HepG2 (cell line): ENCODE data around the gene IQGAP2. TPM values are rescaled to one million over a fixed set of nuclear protein-coding genes. Genes with fewer than 3 reads are reported as not detected.

ENCODE experiments used
- ARID5B ChIP-seq: IDR thresholded peaks from 2 replicates; pipeline ENCODE4 v1.4.0; 2020; ENCODE audit warnings: mild to moderate bottlenecking, missing genetic modification reagents
- ASH2L ChIP-seq: fragments of 300-600, 200-600 bp; sonication (generic); IDR thresholded peaks from 2 replicates; pipeline ENCODE4 v1.7.0; 2017; ENCODE audit warnings: low read depth, mild to moderate bottlenecking, moderate library complexity, mixed read lengths, low read length; ENCODE audit not compliant: insufficient read length
- BCL6 ChIP-seq: IDR thresholded peaks from 2 replicates; pipeline ENCODE4 v1.6.1; 2016; ENCODE audit warnings: missing genetic modification reagents, missing compliant biosample characterization
- DPF2 ChIP-seq: sonication (generic); formaldehyde crosslinking; IDR thresholded peaks from 2 replicates; pipeline ENCODE4 v1.4.0; 2020; ENCODE audit warnings: mild to moderate bottlenecking, low read depth, missing genetic modification reagents, borderline replicate concordance
- ELF3 ChIP-seq: IDR thresholded peaks from 2 replicates; pipeline ENCODE4 v1.6.1; 2016; ENCODE audit warnings: missing genetic modification reagents, missing compliant biosample characterization
- ETV5 ChIP-seq: IDR thresholded peaks from 2 replicates; pipeline ENCODE4 v1.6.1; 2018; ENCODE audit warnings: missing biosample characterization, missing genetic modification reagents, inconsistent platforms, borderline replicate concordance
- GATAD2A ChIP-seq: IDR thresholded peaks from 2 replicates; pipeline ENCODE4 v1.6.1; 2016
- IRF2 ChIP-seq: IDR thresholded peaks from 2 replicates; pipeline ENCODE4 v1.6.1; 2018; ENCODE audit warnings: missing genetic modification reagents, missing compliant biosample characterization
- MAF1 ChIP-seq: sonication (generic); formaldehyde crosslinking; IDR thresholded peaks from 2 replicates; pipeline ENCODE4 v1.5.0; 2020; ENCODE audit warnings: missing genetic modification reagents, borderline replicate concordance
- NFE2 ChIP-seq: sonication (generic); formaldehyde crosslinking; IDR thresholded peaks from 2 replicates; pipeline ENCODE4 v1.4.0; 2020; ENCODE audit warnings: missing genetic modification reagents
- PRPF4 ChIP-seq: fragments of 200-400 bp; formaldehyde crosslinking; IDR thresholded peaks from 2 replicates; pipeline ENCODE4 v1.6.1; 2016; ENCODE audit warnings: low read length, low read depth; ENCODE audit not compliant: poor library complexity, severe bottlenecking
- RCOR2 ChIP-seq: IDR thresholded peaks from 2 replicates; pipeline ENCODE4 v1.6.1; 2016; ENCODE audit warnings: missing biosample characterization, missing genetic modification reagents
- RXRB ChIP-seq: IDR thresholded peaks from 2 replicates; pipeline ENCODE4 v1.6.1; 2016; ENCODE audit warnings: borderline replicate concordance, missing genetic modification reagents, missing compliant biosample characterization
- SOX13 ChIP-seq, 3 experiments: fragments of 450-650 bp in 1 of 3; sonication (generic) in 1 of 3; formaldehyde crosslinking in 1 of 3; IDR thresholded peaks in 2 of 3; conservative IDR thresholded peaks in 1 of 3; 2 replicates each; pipeline versions ENCODE4 v1.5.0 to v1.6.1; 2016 to 2020; ENCODE audit warnings: antibody characterized with exemption in 1 of 3, mild to moderate bottlenecking in 1 of 3, missing compliant biosample characterization in 1 of 3, missing genetic modification reagents in 1 of 3, moderate library complexity in 1 of 3
- SOX5 ChIP-seq: IDR thresholded peaks from 2 replicates; pipeline ENCODE4 v1.6.1; 2016; ENCODE audit warnings: borderline replicate concordance
- SPEN ChIP-seq: sonication (generic); formaldehyde crosslinking; IDR thresholded peaks from 2 replicates; pipeline ENCODE4 v1.5.1; 2020; ENCODE audit warnings: low read depth, mild to moderate bottlenecking, missing genetic modification reagents
- TBX2 ChIP-seq: sonication (generic); formaldehyde crosslinking; IDR thresholded peaks from 2 replicates; pipeline ENCODE4 v1.5.0; 2020; ENCODE audit warnings: missing genetic modification reagents, mild to moderate bottlenecking, borderline replicate concordance
- THAP8 ChIP-seq: sonication (generic); formaldehyde crosslinking; IDR thresholded peaks from 2 replicates; pipeline ENCODE4 v1.5.1; 2020; ENCODE audit warnings: missing genetic modification reagents, mild to moderate bottlenecking, borderline replicate concordance
- TSC22D2 ChIP-seq: sonication (generic); formaldehyde crosslinking; IDR thresholded peaks from 2 replicates; pipeline ENCODE4 v1.5.1; 2020; ENCODE audit warnings: missing genetic modification reagents, mild to moderate bottlenecking, borderline replicate concordance
- U2AF1 ChIP-seq: fragments of 200-400 bp; formaldehyde crosslinking; optimal IDR thresholded peaks from 2 replicates; pipeline ENCODE3; 2017; ENCODE audit warnings: mild to moderate bottlenecking, low read depth, low read length
- XRCC5 ChIP-seq: fragments of 200-400 bp; formaldehyde crosslinking; optimal IDR thresholded peaks from 2 replicates; pipeline ENCODE3; 2017; ENCODE audit warnings: mild to moderate bottlenecking, low read length
- ZNF577 ChIP-seq: sonication (generic); formaldehyde crosslinking; IDR thresholded peaks from 2 replicates; pipeline ENCODE4 v1.4.0; 2020; ENCODE audit warnings: mild to moderate bottlenecking, low read depth, missing genetic modification reagents, borderline replicate concordance
- ZNF589 ChIP-seq: sonication (generic); formaldehyde crosslinking; conservative IDR thresholded peaks from 2 replicates; pipeline ENCODE4 v1.8.0; 2022; ENCODE audit warnings: mild to moderate bottlenecking, moderate library complexity, missing genetic modification reagents
- polyA plus RNA-seq, 8 experiments: library from polyadenylated mRNA; depleted of rRNA in 3 of 8; stranded (reverse) in 7 of 8; unstranded in 1 of 8; fragments of >200 nt; fragmentation: Illumina TruSeq in 4 of 8; extraction: Trizol in 4 of 8; gene quantifications; 2 replicates each; pipeline versions ENCODE4 v1.2.1 to v1.2.3, GENCODE V29; 2011 to 2016; ENCODE audit warnings: low read depth in 4 of 8, missing spikeins in 1 of 8, mixed read lengths in 1 of 8; ENCODE audit not compliant: insufficient read depth in 1 of 8
- total RNA-seq, 5 experiments: library from RNA; depleted of rRNA; stranded (reverse); fragments of >200 nt; fragmentation: Illumina TruSeq; extraction: Trizol; gene quantifications; 2 replicates each; pipeline ENCODE4 v1.2.3, GENCODE V29; 2016; ENCODE audit warnings: low read depth in 1 of 5
- TF ChIP-seq, protein P1 (sequence below): IDR thresholded peaks from 2 replicates; pipeline ENCODE4 v1.6.1; 2016; ENCODE audit warnings: low read depth

The IQGAP2 gene
- total and polyA plus RNA-seq, 2 of the 13 experiments (the other 11 are each of a cell fraction or from before 2014, with no cell fraction given), result 35.2 to 83.3 TPM

DNA sequence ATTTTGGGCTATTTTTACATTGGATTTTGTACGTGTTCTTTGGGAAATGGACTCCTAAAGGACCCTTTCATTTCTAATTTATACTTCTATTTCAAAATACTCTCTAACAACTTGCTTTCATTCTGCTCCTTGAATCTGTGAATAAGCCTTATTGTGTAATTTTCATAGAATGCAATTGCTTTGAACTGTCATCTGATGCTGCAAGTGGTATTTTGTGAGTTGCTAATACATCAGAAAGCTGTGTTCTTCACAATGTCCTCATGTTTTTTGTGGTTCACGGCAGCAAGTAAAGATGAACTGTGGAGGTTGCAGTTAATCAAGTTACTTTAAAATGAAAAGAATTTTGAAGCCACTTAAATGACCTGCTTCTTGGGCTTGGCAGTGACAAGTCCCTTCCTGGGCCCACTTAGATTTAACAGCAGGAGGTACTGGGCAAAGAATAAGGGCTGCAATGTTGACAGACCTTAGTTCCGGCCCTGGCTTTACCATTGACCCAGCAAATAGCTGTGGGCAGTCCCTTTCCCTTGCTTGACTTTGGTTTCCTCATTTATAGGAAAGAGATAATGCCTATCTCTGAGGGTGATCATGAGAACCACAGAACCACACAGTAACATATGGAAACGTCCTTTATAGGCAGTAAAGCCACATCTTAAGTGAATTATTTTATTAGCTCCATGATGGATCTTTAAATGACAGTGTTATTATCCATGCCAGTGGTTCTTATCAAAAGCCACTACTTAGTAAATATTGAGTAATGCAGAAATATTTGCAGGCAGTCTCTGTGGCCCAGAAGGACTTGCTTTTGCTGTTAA is 54.8 kb downstream of the IQGAP2 start (continued):
- TF ChIP-seq SPEN (no peak), RXRB (peak; percentile 60; the same call in 1 of the 2 replicates), DPF2 (peak; percentile 78), ZNF577 (CRISPR knock-in tag) (no peak), THAP8 (CRISPR knock-in tag) (no peak), SOX13 (IDR thresholded peaks at IDR 0.05) (no peak), SOX13 (CRISPR knock-in tag; conservative IDR thresholded peaks at IDR 0.05 in 1 of 2, IDR thresholded peaks at IDR 0.05 in 1 of 2) (peak in 1 of 2 experiments; percentile 66; a peak in 2 of 4 replicates), XRCC5 (no peak), PRPF4 (no peak), ZNF589 (no peak), NFE2 (no peak), ETV5 (CRISPR knock-in tag) (peak; percentile 97), SOX5 (peak; percentile 55; the same call in 1 of the 2 replicates), IRF2 (CRISPR knock-in tag) (peak; percentile 43; the same call in 1 of the 2 replicates), ELF3 (CRISPR knock-in tag) (peak; percentile 87), TSC22D2 (CRISPR knock-in tag) (no peak), U2AF1 (no peak), ARID5B (CRISPR knock-in tag) (peak; percentile 82), ASH2L (peak; percentile 26), TBX2 (CRISPR knock-in tag) (peak; percentile 29; the same call in 1 of the 2 replicates), RCOR2 (CRISPR knock-in tag) (peak; percentile 79; the same call in 1 of the 2 replicates), MAF1 (CRISPR knock-in tag) (no peak), BCL6 (peak; percentile 81), GATAD2A (CRISPR knock-in tag) (peak; percentile 88)
- TF ChIP-seq, protein P1, sequence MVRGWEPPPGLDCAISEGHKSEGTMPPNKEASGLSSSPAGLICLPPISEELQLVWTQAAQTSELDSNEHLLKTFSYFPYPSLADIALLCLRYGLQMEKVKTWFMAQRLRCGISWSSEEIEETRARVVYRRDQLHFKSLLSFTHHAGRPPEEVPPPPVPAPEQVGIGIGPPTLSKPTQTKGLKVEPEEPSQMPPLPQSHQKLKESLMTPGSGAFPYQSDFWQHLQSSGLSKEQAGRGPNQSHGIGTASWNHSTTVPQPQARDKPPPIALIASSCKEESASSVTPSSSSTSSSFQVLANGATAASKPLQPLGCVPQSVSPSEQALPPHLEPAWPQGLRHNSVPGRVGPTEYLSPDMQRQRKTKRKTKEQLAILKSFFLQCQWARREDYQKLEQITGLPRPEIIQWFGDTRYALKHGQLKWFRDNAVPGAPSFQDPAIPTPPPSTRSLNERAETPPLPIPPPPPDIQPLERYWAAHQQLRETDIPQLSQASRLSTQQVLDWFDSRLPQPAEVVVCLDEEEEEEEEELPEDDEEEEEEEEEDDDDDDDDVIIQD (CRISPR knock-in tag), result peak; percentile 81
